Naive thymus-derived CD8-positive, alpha-beta T cell (primary cell): ENCODE data around the gene SERPINB6. TPM values are rescaled to one million over a fixed set of nuclear protein-coding genes. Genes with fewer than 3 reads are reported as not detected.
A peak's percentile ranks its signal among the peaks of the same experiment; 100 is the strongest.
"Not testable (repeated sequence)": the region's sequence is repeated elsewhere in the genome, so short reads cannot be mapped to it uniquely, and the experiment has no call there.

Experiments
- ATAC-seq, 2 donors: fragments of 150-1000 bp; cut with Tn5 transposase in 1 of 2; sonication (Bioruptor Pico), chemical (Tn5 transposase) in 1 of 2; 1 replicate in 1 of 2; 2 replicates in 1 of 2; pipeline ENCODE4 v1.10.0; 2021; ENCODE audit warnings: mild to moderate bottlenecking in 2 of 2, moderate library complexity in 2 of 2
- POLR2A ChIA-PET: fragments of 350-600 bp; sonication (Branson Sonifier 250); formaldehyde crosslinking; loops from one replicate; lab custom pipeline; 2021; ENCODE audit warnings: antibody characterized with exemption; lab: Charles Lee
- DNase-seq, 10 donors: peaks; one replicate each; pipeline versions ENCODE4 v3.0.0 to v3.0.0-alpha.2; 2020 to 2022
- H3K27ac Mint-ChIP-seq, 10 donors: one replicate each; pipeline ENCODE4 v1.8.0; 2020 to 2022; ENCODE audit warnings: mild to moderate bottlenecking in 10 of 10, mixed read lengths in 10 of 10, moderate library complexity in 4 of 10, inconsistent platforms in 1 of 10
- H3K27me3 Mint-ChIP-seq, 5 donors: one replicate each; pipeline ENCODE4 v1.8.0; 2021 to 2022; ENCODE audit warnings: mixed read lengths in 5 of 5
- H3K36me3 Mint-ChIP-seq, 3 donors: one replicate each; pipeline ENCODE4 v1.8.0; 2020 to 2022; ENCODE audit warnings: mixed read lengths in 3 of 3, mild to moderate bottlenecking in 2 of 3, inconsistent platforms in 1 of 3
- H3K4me1 Mint-ChIP-seq, 4 donors: one replicate each; pipeline ENCODE4 v1.8.0; 2021 to 2022; ENCODE audit warnings: mixed read lengths in 4 of 4
- H3K4me3 Mint-ChIP-seq, 10 donors: one replicate each; pipeline ENCODE4 v1.8.0; 2020 to 2022; ENCODE audit warnings: mild to moderate bottlenecking in 10 of 10, mixed read lengths in 10 of 10, moderate library complexity in 6 of 10, inconsistent platforms in 1 of 10
- H3K9me3 Mint-ChIP-seq, 9 donors: one replicate each; pipeline ENCODE4 v1.8.0; 2020 to 2022; ENCODE audit warnings: mixed read lengths in 9 of 9, mild to moderate bottlenecking in 3 of 9, inconsistent platforms in 1 of 9, moderate library complexity in 1 of 9
- polyA plus RNA-seq, 3 donors: library from polyadenylated mRNA; unstranded; fragments of 300-500 nt; fragmentation: Illumina TruSeq; gene quantifications; one replicate each; pipeline ENCODE4 v1.2.3, GENCODE V29; 2021
- total RNA-seq, 8 experiments: library from RNA in 2 of 8; stranded (reverse) in 2 of 8; gene quantifications; one replicate each; pipeline ENCODE4 v1.2.3 and lab custom pipeline; 2021 to 2026

The SERPINB6 gene
- total and polyA plus RNA-seq, 5 experiments from 2014 or later: 125 to 152 (median 134) TPM

GRCh38 chr6:2916158-2916925, 55.0 kb downstream of the SERPINB6 start:
- peaks cover 0 to 3% (median 0%) of the 10 kb centered on the region in 9 donors for H3K9me3 Mint-ChIP-seq
- peaks cover 12 to 30% (median 15%) of the 10 kb centered on the region in 4 donors for H3K4me1 Mint-ChIP-seq
- DNase-seq (no peak), ATAC-seq (no peak)
- POLR2A ChIA-PET: no interaction called here
- no peak overlapping the region for H3K4me3 Mint-ChIP-seq
- no peaks in the 10 kb centered on the region for H3K36me3 Mint-ChIP-seq
- H3K27ac Mint-ChIP-seq: no peak overlapping the region
- peaks cover 0 to 2% (median 0%) of the 10 kb centered on the region in 5 donors for H3K27me3 Mint-ChIP-seq

- ATAC-seq: no peak
- Mint-ChIP-seq H3K9me3 (peaks cover 0 to 3% (median 0%) of the 10 kb centered on the region in 9 donors), H3K4me3 (no peak overlapping the region), H3K27me3 (peaks cover 0 to 2% (median 0%) of the 10 kb centered on the region in 5 donors), H3K27ac (no peak overlapping the region), H3K36me3 (no peaks in the 10 kb centered on the region), H3K4me1 (peaks cover 9 to 41% (median 15%) of the 10 kb centered on the region in 4 donors)
- no peak for DNase-seq
- POLR2A ChIA-PET: interaction anchor here (2.3 kb wide), 1 partner anchor 73 kb away, joined by 8 read pairs; the partner anchor contains the start of gene SERPINB1
Observed at GRCh38 chr6:2915150-2915549, 56.2 kb downstream of the SERPINB6 start.

GRCh38 chr6:2914318-2914660, 57.1 kb downstream of the SERPINB6 start:
- Mint-ChIP-seq H3K4me1 (peaks cover 11 to 43% (median 18%) of the 10 kb centered on the region in 4 donors), H3K4me3 (no peak overlapping the region), H3K9me3 (peaks cover 0 to 1% (median 0%) of the 10 kb centered on the region in 9 donors), H3K36me3 (no peaks in the 10 kb centered on the region), H3K27ac (no peak overlapping the region), H3K27me3 (no peaks in the 10 kb centered on the region)
- POLR2A ChIA-PET: interaction anchor here (0.6 to 2.3 kb wide), 6 partner anchors 8 to 72 kb away, joined by 3 to 11 read pairs (median 5); partner anchors contain the start of genes SERPINB1 and SERPINB9
- no peak for ATAC-seq
- DNase-seq: no peak

GRCh38 chr6:2913621-2914317, 57.6 kb downstream of the SERPINB6 start:
- Mint-ChIP-seq H3K27me3 (no peaks in the 10 kb centered on the region), H3K4me1 (peaks cover 8 to 43% (median 17%) of the 10 kb centered on the region in 4 donors), H3K4me3 (no peak overlapping the region), H3K36me3 (no peaks in the 10 kb centered on the region), H3K9me3 (no peaks in the 10 kb centered on the region), H3K27ac (peak overlapping the region in 3 of 10 donors; percentile 19 to 54 (median 35))
- DNase-seq: no peak
- no peak for ATAC-seq
- POLR2A ChIA-PET: interaction anchor here (0.6 to 2.3 kb wide), 6 partner anchors 8 to 72 kb away, joined by 3 to 11 read pairs (median 5); partner anchors contain the start of genes SERPINB1 and SERPINB9

GRCh38 chr6:2911171-2911570, 60.2 kb downstream of the SERPINB6 start:
- POLR2A ChIA-PET: interaction anchor here (0.7 to 1.6 kb wide), 14 partner anchors 8 to 80 kb away, joined by 3 to 15 read pairs (median 5); partner anchors contain the start of genes SERPINB1 and SERPINB9
- Mint-ChIP-seq H3K4me3 (no peak overlapping the region), H3K4me1 (peaks cover 24 to 51% (median 36%) of the 10 kb centered on the region in 4 donors), H3K27ac (peak overlapping the region in 4 of 10 donors; percentile 11 to 33 (median 21)), H3K36me3 (no peaks in the 10 kb centered on the region), H3K27me3 (no peaks in the 10 kb centered on the region), H3K9me3 (no peaks in the 10 kb centered on the region)
- ATAC-seq (peak in 1 of 2 donors; percentile 15), DNase-seq (no peak)

- DNase-seq: no peak
- peak overlapping the region in 5 of 10 donors; percentile 14 to 90 (median 60) for H3K27ac Mint-ChIP-seq
- ATAC-seq: no peak
- no peaks in the 10 kb centered on the region for H3K9me3 Mint-ChIP-seq
- H3K27me3 Mint-ChIP-seq: no peaks in the 10 kb centered on the region
- no peaks in the 10 kb centered on the region for H3K36me3 Mint-ChIP-seq
- H3K4me1 Mint-ChIP-seq: peaks cover 29 to 53% (median 43%) of the 10 kb centered on the region in 4 donors
- POLR2A ChIA-PET: interaction anchor here (1.0 kb wide), 1 partner anchor 62 kb away, joined by 4 read pairs; no protein-coding TSS in a partner anchor
- no peak overlapping the region for H3K4me3 Mint-ChIP-seq
Observed at GRCh38 chr6:2909718-2910117, 61.6 kb downstream of the SERPINB6 start.

- DNase-seq, H3K27me3 Mint-ChIP-seq, H3K9me3 Mint-ChIP-seq, ATAC-seq, H3K36me3 Mint-ChIP-seq: not testable (repeated sequence)
- Mint-ChIP-seq H3K4me1 (peaks cover 29 to 57% (median 44%) of the 10 kb centered on the region in 4 donors), H3K27ac (peak overlapping the region in 5 of 10 donors; percentile 28 to 90 (median 65)), H3K4me3 (peak overlapping the region in 1 of 10 donors; percentile 7)
- POLR2A ChIA-PET: interaction anchor here (1.0 to 1.4 kb wide), 3 partner anchors 51 to 63 kb away, joined by 3 to 7 read pairs (median 4); no protein-coding TSS in a partner anchor
Observed at GRCh38 chr6:2909051-2909606, 62.2 kb downstream of the SERPINB6 start.

- Mint-ChIP-seq H3K4me3 (peak overlapping the region in 3 of 10 donors; percentile 10 to 57 (median 12)), H3K4me1 (peaks cover 29 to 57% (median 44%) of the 10 kb centered on the region in 4 donors), H3K27ac (peak overlapping the region in 9 of 10 donors; percentile 18 to 90 (median 76))
- H3K27me3 Mint-ChIP-seq, H3K36me3 Mint-ChIP-seq, H3K9me3 Mint-ChIP-seq: not testable (repeated sequence)
- POLR2A ChIA-PET: interaction anchor here (0.8 to 1.4 kb wide), 3 partner anchors 47 to 62 kb away, joined by 3 to 7 read pairs (median 5); no protein-coding TSS in a partner anchor
- ATAC-seq: peak; percentile 68 to 69
- DNase-seq: peak in 3 of 10 donors; percentile 48 to 67 (median 59)
Observed at GRCh38 chr6:2908516-2908915, 62.9 kb downstream of the SERPINB6 start.

GRCh38 chr6:2903411-2904185, 67.8 kb downstream of the SERPINB6 start:
- Mint-ChIP-seq H3K36me3 (peaks cover 19 to 29% (median 28%) of the 10 kb centered on the region in 3 donors), H3K4me1 (peaks cover 47 to 65% (median 61%) of the 10 kb centered on the region in 4 donors), H3K27ac (peak overlapping the region in 4 of 10 donors; percentile 20 to 98 (median 98)), H3K4me3 (peak overlapping the region; percentile 97 to 100 (median 100))
- POLR2A ChIA-PET: interaction anchor here (0.6 to 4.6 kb wide), 22 partner anchors 8 to 123 kb away, joined by 3 to 39 read pairs (median 6); partner anchors contain the start of gene SERPINB1
- DNase-seq, H3K9me3 Mint-ChIP-seq, H3K27me3 Mint-ChIP-seq: not testable (repeated sequence)
- peak; percentile 43 to 54 for ATAC-seq

- H3K4me3 Mint-ChIP-seq: peak overlapping the region; percentile 97 to 100 (median 100)
- H3K9me3 Mint-ChIP-seq, H3K27me3 Mint-ChIP-seq, ATAC-seq, DNase-seq: not testable (repeated sequence)
- peak overlapping the region; percentile 97 to 98 (median 98) for H3K27ac Mint-ChIP-seq
- POLR2A ChIA-PET: interaction anchor here (0.7 to 4.6 kb wide), 23 partner anchors 11 to 162 kb away, joined by 3 to 56 read pairs (median 7); partner anchors contain the start of gene SERPINB1
- peaks cover 19 to 46% (median 34%) of the 10 kb centered on the region in 3 donors for H3K36me3 Mint-ChIP-seq
- H3K4me1 Mint-ChIP-seq: peaks cover 42 to 67% (median 63%) of the 10 kb centered on the region in 4 donors
Observed at GRCh38 chr6:2901645-2902502, 69.5 kb downstream of the SERPINB6 start.
